Heart right ventricle (tissue), 16 donors: ENCODE results near the gene VPS54. TPM values are rescaled to one million over a fixed set of nuclear protein-coding genes. Genes with fewer than 3 reads are reported as not detected.

Experiments
- ATAC-seq, 8 donors: fragments of 200-7000 bp; cut with Tn5 transposase; one replicate each; pipeline ENCODE4 v1.9.1; 2020; ENCODE audit warnings: mild to moderate bottlenecking in 8 of 8, moderate library complexity in 8 of 8, moderate number of reproducible peaks in 1 of 8
- DNase-seq, 2 donors: peaks; one replicate each; pipeline ENCODE4 v3.0.0-alpha.2; 2020
- H3K27ac ChIP-seq, 10 donors: fragments of 200-600 bp; sonication (generic) in 2 of 10; one replicate each; pipeline versions ENCODE4 v1.5.0 to v1.8.0; 2020 to 2022; ENCODE audit warnings: mild to moderate bottlenecking in 3 of 10
- H3K27me3 ChIP-seq, 7 donors: fragments of 200-600 bp; one replicate each; pipeline ENCODE4 v1.8.0; 2021 to 2022; ENCODE audit warnings: mild to moderate bottlenecking in 2 of 7
- H3K36me3 ChIP-seq, 9 donors: fragments of 200-600 bp; sonication (generic) in 1 of 9; one replicate each; pipeline versions ENCODE4 v1.5.0 to v1.8.0; 2020 to 2022; ENCODE audit warnings: mild to moderate bottlenecking in 2 of 9
- H3K4me1 ChIP-seq, 9 donors: fragments of 200-600 bp; sonication (generic) in 1 of 9; one replicate each; pipeline versions ENCODE4 v1.5.0 to v1.8.0; 2020 to 2022; ENCODE audit warnings: mild to moderate bottlenecking in 4 of 9
- H3K4me3 ChIP-seq, 10 donors: fragments of 200-600 bp; sonication (generic) in 2 of 10; one replicate each; pipeline versions ENCODE4 v1.5.0 to v1.8.0; 2020 to 2022; ENCODE audit warnings: mild to moderate bottlenecking in 7 of 10, moderate library complexity in 2 of 10
- H3K9me3 ChIP-seq, 11 donors: fragments of 200-600 bp in 10 of 11; sonication (generic) in 2 of 11; one replicate each; pipeline versions ENCODE4 v1.5.0 to v1.8.0; 2013 to 2022; ENCODE audit warnings: mild to moderate bottlenecking in 2 of 11, control low read depth in 1 of 11, moderate library complexity in 1 of 11
- WGBS, 2 donors: extraction: QIAGEN DNeasy Blood & Tissue Kit; methylation state at CpG; one replicate each; pipeline ENCODE4 v1.1.7; 2013; ENCODE audit warnings: inconsistent platforms in 1 of 2; 5-methylcytosine and 5-hydroxymethylcytosine counted together
- intact Hi-C, 10 donors: fragments of 100-400 bp; cut with DNase I; formaldehyde crosslinking; loops; one replicate each; pipeline versions ENCODE4 v1.11.1 to v1.14.2; 2022
- polyA plus RNA-seq, 2 donors: library from polyadenylated mRNA; stranded (reverse); fragments of 200-250 nt; gene quantifications; one replicate each; pipeline ENCODE4 v1.2.3, GENCODE V29; 2013
- total RNA-seq, 10 donors: library from RNA; stranded (reverse); fragmentation: NEBNext Ultra II Directional in 3 of 10; extraction: Animal tissue kit (Norgen Biotek cat#: 25700) in 3 of 10; gene quantifications; one replicate each; pipeline versions ENCODE4 v1.2.1 to v1.2.4, GENCODE V29; 2021 to 2023
- TF ChIP-seq, protein P1 (sequence below), 9 donors: fragments of 200-600 bp; sonication (generic) in 2 of 9; IDR thresholded peaks; one replicate each; pipeline versions ENCODE4 v1.5.0 to v1.8.0; 2021 to 2022; ENCODE audit warnings: antibody characterized with exemption in 9 of 9, mild to moderate bottlenecking in 5 of 9, moderate library complexity in 1 of 9
- donor health status: Arrhythmogenic right ventricular cardiomyopathy.
- donor health status: ischemic (EF 13 %, LVEDD 7.1; RV severe dilation, severe dysfunction).
- donor health status: healthy with polysubstance abuse.
- donor health status: DM: no; HTN: yes; CAD: no.
- donor health status: DM: no; HTN: no; CAD: no.
- donor health status: ischemic (EF 25% LVEDD 6.9; RV normal size, moderate dysfunction).
- donor health status: ischemic (EF 25% LVEDD 5.7; RV mildly dilated, moderate dysfunction).
- donor health status: healthy.
- donor health status: DM: yes; HTN: yes; CAD: no.
- donor health status: Ischemic cardiomyopathy.
- donor health status: ischemic (EF 35%, LVEDD 5.7; RV mildly dilated, moderate dysfunction).
- donor health status: nonischemic (EF 11% LVEDD 7.7; RV severe dilation, severe dysfunction).
- donor health status: DM: yes; HTN: yes; CAD: no.
- donor health status: PGD.
- donor health status: ischemic (EF 29% LVEDD 5.4; RV normal size, mild dysfunction).
- donor health status: nonischemic (EF 23%, LVEDD 6.1; RV moderate dilation, normal function).

VPS54 gene
- total and polyA plus RNA-seq, 12 donors, result 8.3 to 12.7 (median 10.5) TPM

DNA sequence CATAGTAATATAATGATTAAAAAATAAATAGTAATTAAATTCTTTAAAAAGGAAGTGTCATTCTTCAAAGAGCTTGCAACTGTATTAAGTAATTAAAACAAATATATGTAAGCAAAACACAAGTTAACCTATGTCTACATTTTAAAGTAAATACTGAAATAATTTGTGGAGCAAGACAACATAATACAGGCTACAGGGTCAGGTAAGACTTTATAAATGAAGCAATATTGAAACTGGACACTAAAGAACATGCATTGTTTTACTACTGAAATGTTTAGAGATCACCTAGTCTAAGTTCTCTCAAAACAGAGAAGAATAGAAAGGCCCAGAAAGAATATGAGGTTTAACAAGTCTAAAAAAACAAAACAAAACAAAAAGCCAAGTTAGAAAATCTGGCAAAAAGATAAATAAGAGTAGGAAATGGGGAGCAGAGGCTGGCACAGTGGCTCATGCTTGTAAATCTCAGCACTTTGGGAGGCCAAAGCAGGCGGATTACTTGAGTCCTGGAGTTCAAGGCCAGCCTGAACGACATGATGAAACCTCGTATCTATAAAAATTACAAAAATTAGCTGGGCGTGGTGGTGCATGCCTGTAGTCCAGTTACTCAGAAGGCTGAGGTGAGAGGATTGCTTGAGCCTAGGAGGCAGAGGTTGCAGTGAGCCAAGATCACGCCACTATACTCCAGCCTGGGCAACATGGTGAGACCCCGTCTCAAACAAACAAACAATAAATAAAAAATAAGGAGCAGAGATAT lies 34.4 kb downstream of the VPS54 start:
- Histone ChIP-seq H3K4me3 (no peak overlapping the region), H3K9me3 (peaks cover 0 to 12% (median 0%) of the 10 kb centered on the region in 11 donors), H3K4me1 (peaks cover 0 to 27% (median 12%) of the 10 kb centered on the region in 9 donors), H3K27me3 (no peaks in the 10 kb centered on the region), H3K27ac (no peak overlapping the region), H3K36me3 (peaks cover 0 to 39% (median 8%) of the 10 kb centered on the region in 9 donors)
- intact Hi-C loops, result no loop called here
- no peak for DNase-seq
- no peak for ATAC-seq
- TF ChIP-seq, protein P1, sequence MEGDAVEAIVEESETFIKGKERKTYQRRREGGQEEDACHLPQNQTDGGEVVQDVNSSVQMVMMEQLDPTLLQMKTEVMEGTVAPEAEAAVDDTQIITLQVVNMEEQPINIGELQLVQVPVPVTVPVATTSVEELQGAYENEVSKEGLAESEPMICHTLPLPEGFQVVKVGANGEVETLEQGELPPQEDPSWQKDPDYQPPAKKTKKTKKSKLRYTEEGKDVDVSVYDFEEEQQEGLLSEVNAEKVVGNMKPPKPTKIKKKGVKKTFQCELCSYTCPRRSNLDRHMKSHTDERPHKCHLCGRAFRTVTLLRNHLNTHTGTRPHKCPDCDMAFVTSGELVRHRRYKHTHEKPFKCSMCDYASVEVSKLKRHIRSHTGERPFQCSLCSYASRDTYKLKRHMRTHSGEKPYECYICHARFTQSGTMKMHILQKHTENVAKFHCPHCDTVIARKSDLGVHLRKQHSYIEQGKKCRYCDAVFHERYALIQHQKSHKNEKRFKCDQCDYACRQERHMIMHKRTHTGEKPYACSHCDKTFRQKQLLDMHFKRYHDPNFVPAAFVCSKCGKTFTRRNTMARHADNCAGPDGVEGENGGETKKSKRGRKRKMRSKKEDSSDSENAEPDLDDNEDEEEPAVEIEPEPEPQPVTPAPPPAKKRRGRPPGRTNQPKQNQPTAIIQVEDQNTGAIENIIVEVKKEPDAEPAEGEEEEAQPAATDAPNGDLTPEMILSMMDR (IDR thresholded peaks at IDR 0.05), result no peak
- WGBS, 2 donors, result 89% methylated on average over 6 of the region's 6 CpGs

DNA sequence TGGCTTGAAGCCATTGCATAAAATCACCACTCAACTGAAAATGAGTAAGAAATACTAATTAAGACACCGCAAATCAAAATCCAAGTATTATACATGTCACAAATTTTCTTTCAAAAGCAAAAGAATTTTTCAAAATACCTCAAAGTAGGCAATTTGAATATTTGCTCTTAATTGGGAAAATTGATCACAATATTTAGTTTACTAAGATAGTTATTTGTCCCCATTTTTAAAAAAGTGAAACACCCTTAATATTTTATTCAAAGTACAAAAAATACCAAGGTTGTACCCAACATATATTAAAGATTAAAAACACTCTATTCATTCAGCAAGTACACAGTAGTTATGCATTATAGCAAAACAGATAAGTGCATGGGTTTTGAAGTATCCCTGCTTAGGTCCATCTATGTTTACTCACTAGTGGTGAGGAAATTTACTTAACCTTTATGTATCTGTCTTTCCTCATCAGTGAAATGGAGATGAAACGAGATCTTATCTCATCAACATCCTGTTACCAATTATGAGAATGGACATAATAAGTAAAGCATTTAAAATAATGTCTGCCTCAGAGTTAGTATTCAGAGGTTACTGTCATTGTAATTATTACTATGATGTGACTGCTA lies 35.1 kb downstream of the VPS54 start:
- Histone ChIP-seq H3K9me3 (peaks cover 0 to 5% (median 0%) of the 10 kb centered on the region in 11 donors), H3K27ac (no peak overlapping the region), H3K36me3 (peaks cover 0 to 45% (median 15%) of the 10 kb centered on the region in 9 donors), H3K4me1 (peaks cover 0 to 27% (median 12%) of the 10 kb centered on the region in 9 donors), H3K4me3 (no peak overlapping the region), H3K27me3 (no peaks in the 10 kb centered on the region)
- intact Hi-C loops, result no loop called here
- ATAC-seq, result no peak
- no peak for DNase-seq
- TF ChIP-seq, protein P1 (IDR thresholded peaks at IDR 0.05), result no peak
- WGBS, 2 donors, result 62 to 70% methylated on average over 2 of the region's 2 CpGs

DNA sequence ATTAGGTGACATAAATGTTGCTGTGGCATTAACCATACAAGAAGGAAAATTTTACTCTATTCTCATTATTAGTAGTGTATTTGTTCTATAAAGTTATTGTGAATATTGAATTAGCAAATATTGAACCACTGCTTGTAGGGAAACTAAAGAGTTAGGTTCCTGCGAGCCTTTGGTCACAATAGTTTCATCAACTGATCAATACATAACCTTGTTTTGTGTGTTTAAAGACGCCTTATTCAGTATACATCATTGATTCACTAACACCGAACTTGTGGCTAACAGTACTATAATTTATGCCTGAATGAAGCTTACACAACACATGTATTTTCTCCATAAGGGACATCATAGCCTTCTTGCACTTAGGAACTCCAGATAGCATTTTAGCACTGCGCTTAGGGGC lies 36.9 kb downstream of the VPS54 start:
- H3K36me3 ChIP-seq, result peaks cover 0 to 60% (median 15%) of the 10 kb centered on the region in 9 donors
- TF ChIP-seq, protein P1 (IDR thresholded peaks at IDR 0.05), result no peak
- ATAC-seq, result no peak

DNA sequence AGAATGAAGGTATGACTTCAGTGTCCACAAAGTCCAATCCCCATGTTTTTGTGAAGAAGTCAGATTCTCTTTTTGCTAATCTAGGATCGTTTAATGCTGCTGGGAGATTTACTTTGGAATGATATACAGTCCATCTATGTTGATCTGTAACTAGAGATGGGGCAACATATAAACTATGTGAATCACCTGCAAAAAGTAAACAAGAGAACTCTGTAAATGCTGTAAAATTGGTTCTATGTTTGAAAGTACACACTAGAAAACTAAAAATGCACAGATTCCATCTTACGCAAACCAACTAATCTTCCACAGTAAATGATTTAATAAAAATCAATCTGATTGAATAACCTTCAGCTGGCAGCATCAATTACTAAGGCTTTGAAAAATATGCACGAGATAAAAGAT lies 37.5 kb downstream of the VPS54 start:
- Histone ChIP-seq H3K27ac (no peak overlapping the region), H3K4me3 (no peak overlapping the region), H3K36me3 (peaks cover 0 to 65% (median 15%) of the 10 kb centered on the region in 9 donors), H3K27me3 (no peaks in the 10 kb centered on the region), H3K4me1 (peaks cover 0 to 26% (median 12%) of the 10 kb centered on the region in 9 donors), H3K9me3 (no peaks in the 10 kb centered on the region)
- 92 to 93% methylated on average over 3 of the region's 3 CpGs for WGBS, 2 donors
- no peak for ATAC-seq
- intact Hi-C loops, result no loop called here
- DNase-seq, result no peak
- TF ChIP-seq, protein P1 (IDR thresholded peaks at IDR 0.05), result no peak

More for the DNA sequence above, 36.9 kb downstream of the VPS54 start:
- no peak overlapping the region for H3K4me3 ChIP-seq
- no peaks in the 10 kb centered on the region for H3K27me3 ChIP-seq
- no peak overlapping the region for H3K27ac ChIP-seq
- WGBS, 2 donors, result 97 to 98% methylated on average over 4 of the region's 4 CpGs
- no peaks in the 10 kb centered on the region for H3K9me3 ChIP-seq
- DNase-seq, result no peak
- intact Hi-C loops, result no loop called here
- H3K4me1 ChIP-seq, result peaks cover 0 to 27% (median 12%) of the 10 kb centered on the region in 9 donors
